Ishikawa (cell line): ENCODE measurements around the gene MYRFL.

Experiments
- CEBPB ChIP-seq: IDR thresholded peaks from 2 replicates; pipeline ENCODE4 v1.6.1; 2012
- EGR1 ChIP-seq: IDR thresholded peaks from 2 replicates; pipeline ENCODE4 v1.6.1; 2012
- EP300 ChIP-seq: IDR thresholded peaks from 2 replicates; pipeline ENCODE4 v1.6.1; 2012; ENCODE audit warnings: borderline replicate concordance
- MAX ChIP-seq: IDR thresholded peaks from 2 replicates; pipeline ENCODE4 v1.6.1; 2012
- TEAD4 ChIP-seq: IDR thresholded peaks from 2 replicates; pipeline ENCODE4 v1.6.1; 2012
- TF ChIP-seq, protein P1 (sequence below): IDR thresholded peaks from 2 replicates; pipeline ENCODE4 v1.6.1; 2012; ENCODE audit warnings: low read depth, mild to moderate bottlenecking

DNA sequence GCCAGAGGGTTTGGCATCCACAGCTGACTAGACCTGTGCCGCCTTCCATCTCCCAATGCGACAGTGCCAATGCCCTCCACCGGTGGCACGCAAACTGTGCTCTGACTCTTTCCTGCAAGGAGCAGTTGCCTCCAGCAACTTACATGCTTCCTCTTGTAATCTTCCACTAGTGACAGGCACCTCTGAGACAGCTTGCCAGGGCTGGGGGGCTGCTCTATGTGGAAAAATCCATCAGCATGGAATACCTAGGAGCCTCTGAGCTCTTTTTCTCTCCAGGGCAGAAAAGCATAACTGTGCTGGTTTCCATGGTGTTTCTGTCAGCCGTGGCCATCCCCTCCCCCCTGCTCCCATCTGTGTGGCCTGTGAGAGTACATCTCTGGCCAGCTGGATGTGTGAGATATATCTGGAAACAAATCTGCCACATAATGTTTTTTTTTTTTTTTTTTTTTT is 110.6 kb downstream of the MYRFL start:
- TF ChIP-seq EP300 (no peak), EGR1 (no peak), MAX (no peak), TEAD4 (no peak), CEBPB (no peak)
- TF ChIP-seq, protein P1, sequence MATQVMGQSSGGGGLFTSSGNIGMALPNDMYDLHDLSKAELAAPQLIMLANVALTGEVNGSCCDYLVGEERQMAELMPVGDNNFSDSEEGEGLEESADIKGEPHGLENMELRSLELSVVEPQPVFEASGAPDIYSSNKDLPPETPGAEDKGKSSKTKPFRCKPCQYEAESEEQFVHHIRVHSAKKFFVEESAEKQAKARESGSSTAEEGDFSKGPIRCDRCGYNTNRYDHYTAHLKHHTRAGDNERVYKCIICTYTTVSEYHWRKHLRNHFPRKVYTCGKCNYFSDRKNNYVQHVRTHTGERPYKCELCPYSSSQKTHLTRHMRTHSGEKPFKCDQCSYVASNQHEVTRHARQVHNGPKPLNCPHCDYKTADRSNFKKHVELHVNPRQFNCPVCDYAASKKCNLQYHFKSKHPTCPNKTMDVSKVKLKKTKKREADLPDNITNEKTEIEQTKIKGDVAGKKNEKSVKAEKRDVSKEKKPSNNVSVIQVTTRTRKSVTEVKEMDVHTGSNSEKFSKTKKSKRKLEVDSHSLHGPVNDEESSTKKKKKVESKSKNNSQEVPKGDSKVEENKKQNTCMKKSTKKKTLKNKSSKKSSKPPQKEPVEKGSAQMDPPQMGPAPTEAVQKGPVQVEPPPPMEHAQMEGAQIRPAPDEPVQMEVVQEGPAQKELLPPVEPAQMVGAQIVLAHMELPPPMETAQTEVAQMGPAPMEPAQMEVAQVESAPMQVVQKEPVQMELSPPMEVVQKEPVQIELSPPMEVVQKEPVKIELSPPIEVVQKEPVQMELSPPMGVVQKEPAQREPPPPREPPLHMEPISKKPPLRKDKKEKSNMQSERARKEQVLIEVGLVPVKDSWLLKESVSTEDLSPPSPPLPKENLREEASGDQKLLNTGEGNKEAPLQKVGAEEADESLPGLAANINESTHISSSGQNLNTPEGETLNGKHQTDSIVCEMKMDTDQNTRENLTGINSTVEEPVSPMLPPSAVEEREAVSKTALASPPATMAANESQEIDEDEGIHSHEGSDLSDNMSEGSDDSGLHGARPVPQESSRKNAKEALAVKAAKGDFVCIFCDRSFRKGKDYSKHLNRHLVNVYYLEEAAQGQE, result no peak
